Sciatic nerve (tissue), 2 donors: ENCODE results near the gene PDIA5. TPM values are rescaled to one million over a fixed set of nuclear protein-coding genes. Genes with fewer than 3 reads are reported as not detected.

Experiments
- ATAC-seq: fragments of 200-7000 bp; cut with Tn5 transposase; one replicate; pipeline ENCODE4 v1.9.1; 2020; ENCODE audit warnings: mild to moderate bottlenecking, moderate library complexity
- DNase-seq: peaks from one replicate; pipeline ENCODE4 v3.0.0-alpha.2; 2020; ENCODE audit warnings: low spot score
- intact Hi-C: fragments of 100-400 bp; cut with DNase I; formaldehyde crosslinking; loops from one replicate; pipeline ENCODE4 v1.14.2; 2022
- total RNA-seq: library from RNA; stranded (reverse); fragmentation: NEBNext Ultra II Directional; extraction: Animal tissue kit (Norgen Biotek cat#: 25700); gene quantifications from one replicate; pipeline ENCODE4 v1.2.1, GENCODE V29; 2021
- donor health status: DM: no; HTN: no; CAD: no.
- donor health status: DM: no; HTN: no; CAD: no.

The PDIA5 gene
- total RNA-seq, 1 donor from 2014 or later = 27.8 TPM

DNA sequence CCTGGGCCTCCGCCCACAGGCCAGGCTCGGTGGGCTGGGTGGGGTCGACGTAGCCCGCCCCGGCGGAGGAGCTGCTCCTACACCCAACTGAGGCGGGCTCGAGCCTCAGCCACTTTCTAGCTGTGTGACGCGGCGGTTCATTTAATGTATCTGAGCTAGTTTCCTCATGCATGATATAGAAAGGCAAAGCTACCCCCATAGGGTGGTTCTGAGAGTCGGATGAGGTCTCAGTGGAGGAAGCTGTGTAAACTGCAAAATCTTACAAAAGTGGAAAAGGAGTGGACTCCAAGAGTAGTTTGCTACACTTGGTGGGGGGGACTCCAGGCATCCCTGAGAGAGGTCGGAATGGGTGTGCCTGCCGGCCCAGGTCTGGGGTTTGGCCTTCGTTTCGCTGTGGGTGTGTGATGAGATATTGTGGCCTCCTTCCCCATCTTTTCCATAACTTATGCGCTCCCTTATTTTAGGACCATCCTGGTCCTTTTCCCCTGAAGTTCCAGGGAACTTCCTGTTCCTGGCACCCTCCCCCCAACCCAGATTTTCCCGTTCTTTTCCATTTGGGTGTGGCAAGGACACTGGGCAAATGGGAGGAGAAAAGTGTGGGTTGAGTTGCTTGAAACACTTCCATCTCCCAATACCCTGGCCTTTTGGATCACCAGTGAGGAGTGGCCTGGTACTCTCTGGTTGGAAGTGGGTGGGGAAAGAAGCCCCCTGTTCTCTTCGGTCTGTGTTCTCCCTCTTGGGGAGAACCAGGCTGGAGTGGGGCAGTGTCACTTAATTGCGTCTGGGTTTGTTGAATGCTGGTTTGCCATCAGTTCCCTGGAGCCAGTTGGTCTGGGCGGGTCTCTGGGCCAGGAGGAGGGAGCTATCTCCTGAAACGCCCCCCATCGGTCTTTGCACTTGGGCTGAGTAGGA is 1.1 kb downstream of the PDIA5 start:
- intact Hi-C loops = no loop called here
- ATAC-seq (peak; percentile 31), DNase-seq (no peak)

DNA sequence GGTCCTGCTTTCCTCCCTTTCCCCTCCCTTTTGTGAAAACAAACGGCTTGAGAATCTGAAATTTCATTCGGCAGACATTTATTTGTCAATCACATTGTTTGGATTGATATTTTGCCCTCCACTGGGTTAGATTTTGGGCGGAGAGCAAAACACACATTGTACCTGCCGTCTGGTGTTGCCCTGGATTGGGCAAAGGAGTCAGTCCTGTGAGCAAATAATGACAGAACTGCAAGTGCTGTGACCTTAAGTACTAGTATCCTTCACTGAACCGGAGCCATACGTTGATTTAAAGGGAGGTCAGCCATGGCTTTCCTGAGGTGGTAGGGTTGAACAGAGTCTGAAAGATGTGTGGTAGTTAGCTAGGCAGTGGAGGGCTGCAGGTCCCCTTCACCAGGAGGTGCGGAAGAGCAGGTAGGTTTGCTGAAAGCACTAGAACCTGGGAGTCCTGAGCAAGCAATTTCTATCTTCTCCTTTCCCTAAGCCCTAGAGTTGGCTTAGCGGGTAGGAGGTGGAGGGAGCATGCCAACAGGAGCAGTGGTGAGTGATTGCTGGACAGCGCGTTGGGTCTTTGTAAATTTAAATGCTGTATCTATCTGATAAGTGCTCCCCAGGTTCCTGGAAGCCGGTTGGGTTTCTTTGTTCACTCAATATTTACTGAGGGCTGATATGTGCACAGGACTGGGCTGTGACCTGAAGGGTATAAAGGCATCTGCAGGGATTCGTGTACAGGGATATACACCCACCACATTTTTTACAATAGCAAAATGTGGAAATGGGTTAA is 2.0 kb downstream of the PDIA5 start:
- no peak for DNase-seq
- ATAC-seq = no peak
- intact Hi-C loops = no loop called here

DNA sequence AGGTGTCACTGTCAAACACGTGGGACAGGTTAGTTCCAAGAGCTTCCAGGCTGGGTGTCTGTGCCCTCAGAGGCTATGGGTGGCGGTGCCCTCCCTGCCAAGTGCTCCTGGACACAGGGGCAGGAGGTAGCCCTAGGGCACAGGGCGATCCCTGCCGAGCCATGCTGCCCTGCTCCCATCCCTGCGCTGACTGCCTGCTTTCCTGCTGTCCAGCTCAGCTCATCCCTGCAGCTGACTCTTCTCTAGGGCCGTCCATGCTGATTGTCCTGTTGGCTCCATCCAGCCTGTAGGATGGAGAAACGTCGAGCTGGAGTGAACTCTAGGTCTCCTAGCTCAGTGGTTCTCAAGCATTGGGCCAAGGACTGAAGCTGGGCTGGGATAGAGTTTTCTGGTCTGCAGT is 3.7 kb downstream of the PDIA5 start:
- no peak for DNase-seq
- intact Hi-C loops = no loop called here
- no peak for ATAC-seq

- DNase-seq = no peak
- no peak for ATAC-seq
- intact Hi-C loops = no loop called here
Measured at GRCh38 chr3:123071146-123071545, 4.3 kb downstream of the PDIA5 start.

DNA sequence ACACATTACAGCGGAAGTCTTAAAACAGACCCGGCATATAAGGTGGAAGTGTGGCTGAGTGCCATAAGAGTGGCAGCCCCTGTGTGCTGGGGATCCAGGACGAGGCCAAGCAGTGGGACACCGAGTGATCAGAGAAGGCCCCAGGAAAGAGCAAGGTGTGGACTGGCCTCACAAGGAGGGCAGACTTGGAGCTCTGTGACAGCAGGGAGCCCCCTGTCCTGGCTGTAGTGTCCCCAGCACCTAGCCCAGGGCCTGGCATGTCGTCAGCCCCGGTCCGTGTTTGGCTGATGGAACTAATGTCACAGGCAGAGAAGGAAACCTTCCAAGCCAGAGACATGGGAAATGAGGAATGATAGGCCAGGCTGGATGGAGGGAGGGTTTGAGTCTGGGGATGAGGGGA is 4.8 kb downstream of the PDIA5 start:
- intact Hi-C loops = no loop called here
- DNase-seq = no peak

DNA sequence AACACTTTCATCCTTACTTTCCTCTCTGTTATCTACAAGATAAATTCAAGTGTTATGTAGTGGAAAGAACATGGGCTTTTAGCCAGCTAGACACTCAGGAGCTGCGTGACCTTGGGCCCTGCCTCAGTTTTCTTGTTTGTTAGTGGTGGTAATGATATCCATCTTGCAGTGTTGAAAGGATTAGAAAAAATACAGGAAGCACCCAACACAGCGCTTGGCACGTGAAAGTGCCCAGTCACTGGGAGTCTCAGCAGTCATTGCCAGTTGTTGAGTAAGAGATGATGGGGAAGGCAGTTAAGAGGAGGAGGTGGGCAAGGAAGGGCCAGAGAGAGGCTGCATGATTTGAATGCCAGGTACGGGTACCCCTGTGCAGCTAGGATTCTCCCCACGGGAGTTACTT is 5.3 kb downstream of the PDIA5 start:
- intact Hi-C loops = no loop called here
- DNase-seq (no peak), ATAC-seq (no peak)

More for the DNA sequence above, 4.8 kb downstream of the PDIA5 start:
- ATAC-seq = no peak

DNA sequence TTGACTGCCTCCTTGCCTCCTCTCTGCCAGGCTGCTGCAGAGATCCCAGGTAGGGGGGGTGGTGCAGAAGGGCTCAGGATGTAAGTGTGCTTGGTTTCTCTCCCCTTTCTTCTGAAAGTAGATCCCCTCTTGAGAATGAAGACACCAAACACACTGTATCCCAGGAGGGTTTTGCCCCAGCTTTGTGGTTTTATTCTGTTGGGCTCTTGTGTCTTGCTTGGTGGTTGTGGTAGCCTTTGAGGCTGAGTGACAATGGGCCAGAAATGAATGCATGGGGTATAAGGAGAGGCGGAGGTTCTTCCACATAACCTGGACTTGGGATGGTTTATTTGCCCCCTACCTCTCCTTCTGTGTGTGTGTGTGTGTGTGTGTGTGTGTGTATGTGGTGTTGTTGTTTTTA is 5.7 kb downstream of the PDIA5 start:
- intact Hi-C loops = no loop called here
- ATAC-seq = no peak
- DNase-seq = no peak

DNA sequence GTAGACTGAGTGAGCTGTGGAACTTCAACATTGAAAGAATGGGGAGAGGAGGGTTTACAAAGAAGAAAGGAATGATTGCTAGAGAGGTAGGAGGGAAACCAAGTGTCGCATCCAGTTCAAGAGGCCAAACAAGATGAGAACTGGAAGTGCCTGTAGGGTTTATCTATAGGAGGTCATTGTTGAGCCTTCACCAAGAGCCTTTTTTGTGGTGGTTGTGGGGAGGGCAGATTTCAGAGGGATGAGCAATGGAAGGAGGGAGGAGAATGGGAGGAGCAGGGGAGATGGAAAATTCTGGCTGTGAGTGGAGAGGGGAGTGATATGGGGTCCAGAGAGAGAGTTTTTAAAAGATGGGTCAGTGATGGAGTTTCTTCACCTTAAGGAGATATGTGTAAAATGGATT is 8.5 kb downstream of the PDIA5 start:
- ATAC-seq (no peak), DNase-seq (no peak)
- intact Hi-C loops = no loop called here

DNA sequence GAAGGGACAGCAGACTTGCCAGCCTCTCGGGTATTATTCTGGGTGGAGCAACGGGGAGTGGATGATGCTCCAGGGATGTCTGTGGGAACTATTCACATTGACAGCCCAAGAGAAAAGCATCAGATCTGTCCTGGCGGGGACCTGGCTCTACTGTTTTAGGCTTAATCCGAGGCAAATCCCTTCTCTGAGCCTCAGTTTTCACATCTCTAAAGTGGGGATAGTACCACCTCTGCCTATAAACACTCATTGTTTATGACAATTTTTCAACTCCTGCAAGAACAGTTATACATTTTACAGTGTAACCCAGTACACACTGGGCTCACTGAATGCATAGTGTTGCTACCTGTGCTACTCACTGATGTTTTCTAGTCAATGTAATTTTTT is 9.3 kb downstream of the PDIA5 start:
- DNase-seq (no peak), ATAC-seq (peak; percentile 7)
- intact Hi-C loops = no loop called here

- DNase-seq = peak; percentile 77
- intact Hi-C loops = no loop called here
- ATAC-seq = peak; percentile 53
Measured at GRCh38 chr3:123076496-123077418, 9.9 kb downstream of the PDIA5 start.

DNA sequence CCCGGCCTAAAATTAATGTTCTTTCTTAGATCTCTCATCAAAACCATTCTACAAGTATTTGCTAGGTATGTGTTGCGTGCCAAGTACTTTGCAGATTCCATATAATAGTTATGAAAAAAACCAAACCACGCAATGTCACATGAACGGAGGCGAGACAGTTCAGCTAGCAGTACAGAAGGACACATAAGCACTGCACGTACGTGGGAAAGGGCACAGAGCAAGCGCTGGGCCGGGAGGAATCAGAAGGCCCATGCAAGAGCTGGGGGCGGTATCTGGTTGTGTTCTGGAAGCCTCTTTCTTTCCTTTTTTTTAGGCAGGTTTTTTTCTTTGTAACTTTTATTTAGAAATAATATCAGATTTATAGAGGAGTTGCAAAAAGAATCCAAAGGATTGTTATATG is 11.3 kb downstream of the PDIA5 start:
- ATAC-seq = no peak
- no peak for DNase-seq
- intact Hi-C loops = no loop called here

- ATAC-seq (no peak), DNase-seq (no peak)
- intact Hi-C loops = no loop called here
Measured at GRCh38 chr3:123080864-123081562, 14.2 kb downstream of the PDIA5 start.

DNA sequence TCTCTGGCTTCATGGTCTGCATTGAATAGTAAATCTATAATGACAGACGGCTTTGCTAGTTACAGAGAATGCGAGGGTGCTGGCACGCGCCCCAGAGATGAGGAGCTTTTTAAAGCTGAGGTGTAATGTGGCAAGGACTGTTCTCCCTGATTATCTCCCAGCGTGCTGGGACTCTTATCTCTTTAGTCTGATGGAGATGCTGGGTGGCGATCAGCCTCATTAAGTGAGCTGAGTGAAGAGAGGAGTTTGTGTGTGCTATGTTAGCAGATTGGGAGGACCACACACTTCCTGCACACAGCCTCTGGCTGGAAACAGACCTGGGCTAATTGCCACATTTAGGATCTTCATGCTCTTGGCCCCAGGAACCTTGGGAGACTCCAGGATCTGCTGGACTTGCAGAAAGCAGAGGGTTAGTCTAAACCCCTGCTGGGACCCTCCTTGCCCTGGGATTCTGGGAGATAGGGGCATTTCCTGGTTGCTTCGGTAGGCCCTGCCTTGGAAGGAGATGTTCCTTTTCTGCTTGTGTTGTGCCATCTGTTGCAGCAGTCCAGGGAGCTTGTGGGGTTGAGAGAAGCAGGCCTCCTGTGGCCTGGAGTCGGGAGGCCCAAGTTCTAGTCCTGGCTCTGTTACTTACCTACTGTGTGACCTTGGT is 15.0 kb downstream of the PDIA5 start:
- intact Hi-C loops = no loop called here
- DNase-seq = no peak
- ATAC-seq = no peak

GRCh38 chr3:123082370-123083065 is 15.7 kb downstream of the PDIA5 start:
- intact Hi-C loops = no loop called here
- DNase-seq = no peak
- no peak for ATAC-seq

DNA sequence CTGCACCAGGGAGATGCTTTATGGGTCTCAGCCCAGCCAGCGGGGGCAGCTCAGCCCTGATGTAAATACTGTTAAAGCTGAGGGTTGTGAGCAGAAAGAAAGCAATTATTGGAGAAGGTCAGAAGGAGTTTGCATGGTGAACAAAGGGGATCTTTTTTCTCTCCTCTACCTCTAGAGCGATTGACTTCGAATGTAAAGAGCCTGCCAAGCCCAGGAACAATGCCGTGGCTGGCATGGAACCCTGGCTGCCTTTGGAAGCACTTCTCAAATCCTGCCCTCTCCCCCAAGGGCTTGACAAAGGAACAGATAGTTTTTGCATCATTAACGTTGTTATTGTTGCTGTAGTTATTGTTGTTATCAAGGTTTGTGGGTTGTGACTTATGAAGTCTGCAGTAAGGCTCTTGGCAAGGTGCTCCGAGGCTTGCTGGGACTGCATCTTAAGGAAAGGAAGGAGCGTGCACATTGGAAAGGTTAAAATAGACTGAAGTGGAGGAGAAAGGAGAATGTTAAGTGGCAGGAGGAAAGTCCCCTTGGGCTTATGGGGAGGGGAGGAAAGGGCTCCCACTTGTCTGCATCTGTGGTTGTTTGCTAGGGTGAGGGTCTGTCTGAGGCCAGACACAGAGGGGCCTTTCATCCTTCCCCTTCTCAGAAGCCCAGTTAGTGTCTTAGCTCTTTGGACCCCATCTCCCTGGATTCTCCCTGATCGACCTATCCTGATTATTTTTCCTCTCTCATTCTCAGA is 16.7 kb downstream of the PDIA5 start:
- DNase-seq (no peak), ATAC-seq (no peak)
- intact Hi-C loops = no loop called here

GRCh38 chr3:123084192-123084591 is 17.4 kb downstream of the PDIA5 start:
- DNase-seq = no peak
- intact Hi-C loops = no loop called here
- ATAC-seq = peak; percentile 34

DNA sequence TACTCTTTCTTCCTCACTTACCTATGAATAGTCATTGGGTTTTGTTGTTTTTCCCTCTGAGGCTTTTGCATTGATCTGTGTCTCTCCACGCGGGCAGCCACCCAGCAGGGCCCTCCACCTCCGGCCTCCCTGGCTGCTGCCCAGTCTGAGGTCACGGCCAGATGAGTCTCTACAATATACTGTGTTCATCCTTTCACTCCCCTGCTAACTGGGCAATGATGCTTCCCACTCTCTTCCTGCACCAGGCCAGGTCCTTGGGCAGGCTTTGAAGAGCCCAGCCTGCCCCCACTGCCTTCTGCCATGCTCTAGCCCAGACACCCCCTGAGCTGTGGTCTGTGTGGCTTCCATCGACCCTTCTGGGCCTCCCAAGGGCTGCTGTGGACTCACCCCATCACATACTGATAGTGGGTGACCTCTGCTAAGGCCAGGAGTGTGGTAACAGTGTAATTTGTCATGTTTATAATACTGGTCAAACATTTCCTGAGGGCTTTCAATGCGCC is 18.0 kb downstream of the PDIA5 start:
- intact Hi-C loops = no loop called here
- no peak for DNase-seq
- peak; percentile 45 for ATAC-seq
